Thyroid gland (tissue), 4 donors: Measurements from ENCODE around the gene CREB3L1. TPM values are rescaled to one million over a fixed set of nuclear protein-coding genes. Genes with fewer than 3 reads are reported as not detected.

Experiments used
- DNase-seq, 2 donors: peaks; one replicate each; pipeline ENCODE4 v3.0.0-alpha.2; 2019
- H3K27ac ChIP-seq, 3 donors: fragments of 200-600 bp; sonication (generic); 1 replicate in 2 of 3; 2 replicates in 1 of 3; pipeline ENCODE4 v1.5.1; 2016 to 2019; ENCODE audit warnings: mild to moderate bottlenecking in 1 of 3, moderate library complexity in 1 of 3
- H3K27me3 ChIP-seq: fragments of 200-600 bp; sonication (generic); one replicate; pipeline ENCODE4 v1.5.1; 2019
- H3K36me3 ChIP-seq, 2 donors: fragments of 200-600 bp; sonication (generic); one replicate each; pipeline ENCODE4 v1.5.1; 2016 to 2019
- H3K4me1 ChIP-seq, 2 donors: fragments of 200-600 bp; sonication (generic); one replicate each; pipeline ENCODE4 v1.5.1; 2017 to 2019
- H3K4me3 ChIP-seq, 3 donors: fragments of 200-600 bp; sonication (generic); replicated peaks in 1 of 3; 1 replicate in 2 of 3; 2 replicates in 1 of 3; pipeline ENCODE4 v1.5.1; 2016; ENCODE audit warnings: mild to moderate bottlenecking in 1 of 3
- H3K9me3 ChIP-seq: fragments of 200-600 bp; sonication (generic); one replicate; pipeline ENCODE4 v1.5.1; 2017
- CTCF ChIP-seq, 6 experiments: fragments of 200-600 bp in 3 of 6; fragments of 450-650 bp in 3 of 6; sonication (generic) in 3 of 6; IDR thresholded peaks; one replicate each; pipeline ENCODE4 v1.5.1; 2016 to 2019; ENCODE audit warnings: antibody characterized with exemption in 6 of 6, mild to moderate bottlenecking in 2 of 6, inconsistent platforms in 1 of 6, moderate library complexity in 1 of 6
- POLR2A ChIP-seq, 2 donors: fragments of 450-650 bp; IDR thresholded peaks; one replicate each; pipeline ENCODE4 v1.6.1; 2017; ENCODE audit warnings: antibody characterized with exemption in 2 of 2, mild to moderate bottlenecking in 2 of 2, moderate library complexity in 1 of 2
- WGBS, 2 donors: methylation state at CpG; one replicate each; pipeline ENCODE4 v1.1.5; 2017; 5-methylcytosine and 5-hydroxymethylcytosine counted together
- intact Hi-C: fragments of 100-400 bp; cut with DNase I; formaldehyde crosslinking; loops from one replicate; pipeline ENCODE4 v1.15.1; 2023
- total RNA-seq, 4 donors: library from RNA; depleted of rRNA; stranded (reverse); fragments of >200 nt; gene quantifications; one replicate each; pipeline ENCODE4 v1.2.3, GENCODE V29; 2016

CREB3L1 gene
- 1 to 10 TPM in 3 of 4 donors, under 1 TPM in 1; 0.88 to 3.1 (median 2.1) TPM for total RNA-seq

GRCh38 chr11:46277622-46278386 lies at the start of gene CREB3L1:
TSS of gene CREB3L1 (plus strand) at chr11:46277662. CDS start at chr11:46278112, 450 bp downstream.
- Histone ChIP-seq H3K4me1 (peaks cover 28 to 65% of the 10 kb centered on the region in 2 donors), H3K27me3 (no peaks in the 10 kb centered on the region), H3K9me3 (no peaks in the 10 kb centered on the region), H3K36me3 (no peaks in the 10 kb centered on the region), H3K27ac (peak within 1 kb of the TSS in 2 of 3 donors; percentile 73 to 77), H3K4me3 (peak within 1 kb of the TSS; percentile 10 to 75 (median 51))
- TF ChIP-seq CTCF (IDR thresholded peaks at IDR 0.05) (no peak), POLR2A (IDR thresholded peaks at IDR 0.05) (peak in 1 of 2 donors; percentile 54)
- intact Hi-C loops, result no loop called here
- no peak for DNase-seq
- WGBS, 2 donors, result 2 to 3% methylated on average over 9 to 24 of the region's 61 CpGs

GRCh38 chr11:46229230-46229629 lies 48.2 kb upstream of the CREB3L1 start:
- no peak overlapping the region for H3K4me3 ChIP-seq
- no peak overlapping the region for H3K27ac ChIP-seq
- 94 to 95% methylated on average over 13 of the region's 13 CpGs for WGBS, 2 donors
- no peaks in the 10 kb centered on the region for H3K36me3 ChIP-seq
- DNase-seq, result no peak
- TF ChIP-seq POLR2A (IDR thresholded peaks at IDR 0.05) (no peak), CTCF (IDR thresholded peaks at IDR 0.05) (no peak)
- no peaks in the 10 kb centered on the region for H3K9me3 ChIP-seq
- intact Hi-C loops, result no loop called here
- H3K4me1 ChIP-seq, result no peaks in the 10 kb centered on the region
- H3K27me3 ChIP-seq, result no peaks in the 10 kb centered on the region

GRCh38 chr11:46234311-46234710 lies 43.2 kb upstream of the CREB3L1 start:
- Histone ChIP-seq H3K4me3 (no peak overlapping the region), H3K36me3 (no peaks in the 10 kb centered on the region), H3K4me1 (peaks cover 10 to 25% of the 10 kb centered on the region in 2 donors), H3K27ac (no peak overlapping the region), H3K9me3 (no peaks in the 10 kb centered on the region), H3K27me3 (no peaks in the 10 kb centered on the region)
- intact Hi-C loops, result no loop called here
- DNase-seq, result no peak
- WGBS, 2 donors, result 60 to 70% methylated on average over 11 to 12 of the region's 12 CpGs
- TF ChIP-seq POLR2A (IDR thresholded peaks at IDR 0.05) (no peak), CTCF (IDR thresholded peaks at IDR 0.05) (no peak)

- Histone ChIP-seq H3K36me3 (no peaks in the 10 kb centered on the region), H3K27me3 (no peaks in the 10 kb centered on the region), H3K4me1 (peaks cover 10 to 25% of the 10 kb centered on the region in 2 donors), H3K4me3 (no peak overlapping the region), H3K27ac (no peak overlapping the region), H3K9me3 (no peaks in the 10 kb centered on the region)
- TF ChIP-seq CTCF (IDR thresholded peaks at IDR 0.05) (no peak), POLR2A (IDR thresholded peaks at IDR 0.05) (no peak)
- DNase-seq, result no peak
- intact Hi-C loops, result no loop called here
- WGBS, 2 donors, result 87 to 90% methylated on average over 1 of the region's 1 CpG
These were observed 41.4 kb upstream of the CREB3L1 start for GRCh38 chr11:46235777-46236688.
